Memory B cell (primary cell): ENCODE measurements around the gene TBC1D9.

Source experiments
- ATAC-seq: fragments of 150-1000 bp; cut with Tn5 transposase; 2 replicates; pipeline ENCODE4 v1.10.0; 2021; ENCODE audit warnings: low read depth, mild to moderate bottlenecking, moderate library complexity
- DNase-seq, 2 donors: peaks; one replicate each; pipeline ENCODE4 v3.0.0; 2022; ENCODE audit warnings: low spot score in 2 of 2
- H3K27ac Mint-ChIP-seq: one replicate; pipeline ENCODE4 v1.8.0; 2022; ENCODE audit warnings: mild to moderate bottlenecking, moderate library complexity, mixed read lengths
- H3K27me3 Mint-ChIP-seq: one replicate; pipeline ENCODE4 v1.8.0; 2022; ENCODE audit warnings: mixed read lengths
- H3K36me3 Mint-ChIP-seq: one replicate; pipeline ENCODE4 v1.8.0; 2022; ENCODE audit warnings: mild to moderate bottlenecking, mixed read lengths
- H3K4me1 Mint-ChIP-seq: one replicate; pipeline ENCODE4 v1.8.0; 2022; ENCODE audit warnings: mixed read lengths
- H3K4me3 Mint-ChIP-seq: one replicate; pipeline ENCODE4 v1.8.0; 2022; ENCODE audit warnings: mild to moderate bottlenecking, moderate library complexity, mixed read lengths
- H3K9me3 Mint-ChIP-seq: one replicate; pipeline ENCODE4 v1.8.0; 2022; ENCODE audit warnings: mixed read lengths

TBC1D9 gene

DNA sequence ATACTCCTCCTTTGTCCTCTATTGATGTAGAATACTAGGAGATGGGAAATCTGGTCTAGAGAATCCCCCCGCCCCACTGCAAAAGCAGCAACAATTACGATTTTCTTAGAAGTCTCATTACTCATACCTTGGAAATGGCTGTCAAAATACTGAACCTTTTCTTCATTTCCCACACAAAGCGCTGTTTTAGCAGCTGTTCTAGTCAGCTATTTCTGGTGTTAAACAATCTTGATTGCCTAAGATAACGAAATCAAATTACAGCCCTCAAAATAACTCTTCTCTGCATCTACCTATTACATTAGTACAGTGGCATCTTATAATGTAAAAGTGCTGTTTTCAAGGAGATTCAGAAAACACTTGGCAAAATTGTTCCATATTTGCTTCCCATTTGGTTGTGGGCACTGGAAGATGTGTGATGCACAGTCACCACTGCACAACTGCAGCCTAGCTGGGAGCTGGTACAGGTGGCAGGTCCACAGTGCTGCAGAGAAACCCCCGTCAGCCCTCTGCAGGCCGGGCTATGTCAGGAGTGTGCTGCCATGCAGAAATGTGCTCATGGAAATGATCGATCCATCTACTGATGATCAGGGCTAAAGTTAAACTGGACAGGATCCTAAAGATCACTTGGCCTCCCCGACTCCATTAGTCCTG, 50.4 kb downstream of the TBC1D9 start:
- ATAC-seq (no peak), DNase-seq (no peak)
- Mint-ChIP-seq H3K4me3 (no peak overlapping the region), H3K9me3 (no peaks in the 10 kb centered on the region), H3K36me3 (peaks cover 43% of the 10 kb centered on the region), H3K4me1 (peaks cover 68% of the 10 kb centered on the region), H3K27ac (peak overlapping the region; percentile 77), H3K27me3 (no peaks in the 10 kb centered on the region)

DNA sequence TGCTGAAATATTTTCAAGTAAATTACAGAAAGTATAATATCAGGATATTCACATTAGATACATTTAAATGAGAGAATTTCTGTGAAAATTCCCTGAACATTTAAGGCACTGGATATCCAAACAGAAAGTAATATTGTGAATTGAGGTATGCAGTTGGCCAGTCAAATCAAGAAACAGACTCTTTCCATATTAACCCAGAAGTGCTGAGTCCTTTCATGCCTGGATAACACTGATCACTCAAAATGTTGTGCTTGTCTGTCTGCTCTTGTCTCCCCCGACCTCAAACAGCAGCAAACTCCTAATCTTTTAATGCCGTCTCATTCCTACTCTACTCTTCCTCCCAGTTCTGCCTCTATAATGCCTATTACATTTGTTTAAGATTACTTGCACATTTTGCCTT, 51.2 kb downstream of the TBC1D9 start:
- no peak for ATAC-seq
- no peaks in the 10 kb centered on the region for H3K9me3 Mint-ChIP-seq
- peak overlapping the region; percentile 77 for H3K27ac Mint-ChIP-seq
- H3K4me1 Mint-ChIP-seq, result peaks cover 66% of the 10 kb centered on the region
- H3K27me3 Mint-ChIP-seq, result no peaks in the 10 kb centered on the region
- no peak overlapping the region for H3K4me3 Mint-ChIP-seq
- DNase-seq, result no peak
- H3K36me3 Mint-ChIP-seq, result peaks cover 44% of the 10 kb centered on the region

DNA sequence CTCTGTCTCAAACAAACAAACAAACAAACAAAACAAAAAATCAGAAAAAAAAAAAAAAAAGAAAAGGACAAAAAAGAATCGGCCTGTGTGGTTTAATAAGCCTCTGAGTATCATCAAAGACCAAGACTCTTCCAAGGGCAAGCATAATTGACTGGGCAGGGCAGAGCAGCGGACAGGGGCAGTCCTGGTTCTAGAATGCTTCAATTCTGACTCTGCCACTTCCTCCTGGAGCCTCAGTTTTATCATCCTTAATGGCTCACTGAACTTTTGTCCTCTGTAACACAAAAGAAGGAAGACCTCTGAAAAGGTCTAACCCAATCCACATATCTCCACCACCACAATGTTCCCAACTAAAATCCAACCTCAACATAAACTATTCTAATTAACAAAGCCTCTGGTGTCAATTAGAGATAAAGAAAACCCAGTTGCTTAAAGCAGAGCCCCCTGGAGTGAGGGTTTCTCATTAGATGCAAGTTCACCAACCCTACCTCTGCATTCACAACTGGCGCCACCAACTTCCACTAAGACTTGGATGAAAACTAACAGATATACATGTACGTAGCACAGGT, 51.7 kb downstream of the TBC1D9 start:
- DNase-seq, result no peak
- H3K9me3 Mint-ChIP-seq, result no peaks in the 10 kb centered on the region
- H3K4me3 Mint-ChIP-seq, result no peak overlapping the region
- H3K27ac Mint-ChIP-seq, result peak overlapping the region; percentile 77
- H3K36me3 Mint-ChIP-seq, result peaks cover 45% of the 10 kb centered on the region
- no peak for ATAC-seq
- no peaks in the 10 kb centered on the region for H3K27me3 Mint-ChIP-seq
- H3K4me1 Mint-ChIP-seq, result peaks cover 65% of the 10 kb centered on the region

DNA sequence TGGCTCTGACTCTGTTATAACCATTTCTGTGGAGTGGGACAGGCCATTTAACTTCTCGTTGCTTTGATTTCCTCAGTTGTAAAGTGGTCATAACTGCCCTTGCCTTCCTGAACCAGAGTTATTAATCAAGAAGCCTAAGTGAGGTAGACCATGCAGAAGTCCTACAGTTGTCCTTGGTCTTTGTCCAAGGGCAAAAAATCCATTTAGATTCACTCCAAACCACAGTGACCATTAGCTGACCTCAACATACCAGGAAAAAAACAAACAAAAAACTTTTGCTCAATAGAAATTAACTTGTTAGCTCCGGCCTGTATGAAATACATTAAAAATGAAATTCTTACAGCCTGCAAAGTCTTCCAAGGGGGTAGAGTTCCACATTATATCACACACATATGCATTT, 52.7 kb downstream of the TBC1D9 start:
- H3K27ac Mint-ChIP-seq, result peak overlapping the region; percentile 77
- no peaks in the 10 kb centered on the region for H3K9me3 Mint-ChIP-seq
- no peak for ATAC-seq

DNA sequence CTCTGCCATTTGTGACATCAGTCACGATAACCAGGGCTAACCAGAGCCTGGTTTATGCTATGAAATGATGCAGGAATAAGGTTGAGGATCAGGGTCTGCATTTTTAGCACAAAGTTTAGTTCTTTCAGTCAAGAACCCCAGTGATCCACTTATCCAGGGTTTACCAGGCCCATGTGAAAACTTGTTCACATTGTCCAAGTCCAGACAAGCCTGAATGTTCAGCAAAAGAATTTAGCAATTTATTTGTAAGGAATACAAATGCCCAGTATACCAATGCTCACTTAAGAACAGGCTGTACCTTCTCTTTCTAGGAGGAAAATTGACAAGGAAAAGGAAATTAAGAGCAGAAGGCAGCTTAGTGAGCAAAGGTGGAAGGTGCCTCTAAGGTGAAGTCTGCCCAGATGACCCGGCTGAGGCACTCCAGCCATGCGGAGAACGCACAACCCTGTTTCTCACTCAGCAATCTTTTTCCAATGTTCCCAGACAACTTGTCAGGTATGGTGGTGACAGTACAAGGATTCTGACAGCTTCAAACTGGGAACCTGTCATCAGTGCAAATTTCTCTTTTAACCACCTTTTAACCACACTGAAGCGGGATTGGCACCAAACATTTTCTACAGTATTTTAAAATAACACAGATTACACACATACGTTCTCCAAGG, 54.0 kb downstream of the TBC1D9 start:
- Mint-ChIP-seq H3K27ac (peak overlapping the region; percentile 77), H3K36me3 (peaks cover 51% of the 10 kb centered on the region), H3K9me3 (no peaks in the 10 kb centered on the region), H3K4me1 (peaks cover 60% of the 10 kb centered on the region), H3K27me3 (no peaks in the 10 kb centered on the region), H3K4me3 (no peak overlapping the region)
- ATAC-seq (no peak), DNase-seq (no peak)

More for the DNA sequence above, 52.7 kb downstream of the TBC1D9 start:
- no peaks in the 10 kb centered on the region for H3K27me3 Mint-ChIP-seq
- H3K4me1 Mint-ChIP-seq, result peaks cover 58% of the 10 kb centered on the region
- DNase-seq, result no peak
- H3K36me3 Mint-ChIP-seq, result peaks cover 46% of the 10 kb centered on the region
- no peak overlapping the region for H3K4me3 Mint-ChIP-seq

DNA sequence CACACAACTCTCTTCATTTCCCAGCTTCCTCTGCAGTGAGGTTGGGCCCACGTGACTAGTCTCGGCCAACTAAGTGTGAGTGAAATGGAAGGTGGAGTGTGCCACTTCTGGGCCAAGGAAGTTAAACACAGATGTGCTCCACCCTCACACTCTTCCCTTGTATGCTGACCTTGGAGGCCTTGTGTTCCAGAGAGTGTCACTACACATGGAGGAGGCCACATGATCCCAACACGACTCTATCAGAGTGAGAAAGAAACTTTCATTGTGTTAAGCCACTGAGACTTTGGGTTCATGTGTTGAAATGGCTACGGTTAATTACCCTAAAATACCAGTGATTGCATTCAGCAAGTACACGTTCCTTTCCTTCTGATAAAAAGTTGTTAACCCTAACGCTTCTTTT, 55.1 kb downstream of the TBC1D9 start:
- H3K4me3 Mint-ChIP-seq, result no peak overlapping the region
- H3K4me1 Mint-ChIP-seq, result peaks cover 56% of the 10 kb centered on the region
- H3K27me3 Mint-ChIP-seq, result no peaks in the 10 kb centered on the region
- DNase-seq (no peak), ATAC-seq (no peak)
- no peaks in the 10 kb centered on the region for H3K9me3 Mint-ChIP-seq
- H3K27ac Mint-ChIP-seq, result peak overlapping the region; percentile 77
- H3K36me3 Mint-ChIP-seq, result peaks cover 50% of the 10 kb centered on the region

DNA sequence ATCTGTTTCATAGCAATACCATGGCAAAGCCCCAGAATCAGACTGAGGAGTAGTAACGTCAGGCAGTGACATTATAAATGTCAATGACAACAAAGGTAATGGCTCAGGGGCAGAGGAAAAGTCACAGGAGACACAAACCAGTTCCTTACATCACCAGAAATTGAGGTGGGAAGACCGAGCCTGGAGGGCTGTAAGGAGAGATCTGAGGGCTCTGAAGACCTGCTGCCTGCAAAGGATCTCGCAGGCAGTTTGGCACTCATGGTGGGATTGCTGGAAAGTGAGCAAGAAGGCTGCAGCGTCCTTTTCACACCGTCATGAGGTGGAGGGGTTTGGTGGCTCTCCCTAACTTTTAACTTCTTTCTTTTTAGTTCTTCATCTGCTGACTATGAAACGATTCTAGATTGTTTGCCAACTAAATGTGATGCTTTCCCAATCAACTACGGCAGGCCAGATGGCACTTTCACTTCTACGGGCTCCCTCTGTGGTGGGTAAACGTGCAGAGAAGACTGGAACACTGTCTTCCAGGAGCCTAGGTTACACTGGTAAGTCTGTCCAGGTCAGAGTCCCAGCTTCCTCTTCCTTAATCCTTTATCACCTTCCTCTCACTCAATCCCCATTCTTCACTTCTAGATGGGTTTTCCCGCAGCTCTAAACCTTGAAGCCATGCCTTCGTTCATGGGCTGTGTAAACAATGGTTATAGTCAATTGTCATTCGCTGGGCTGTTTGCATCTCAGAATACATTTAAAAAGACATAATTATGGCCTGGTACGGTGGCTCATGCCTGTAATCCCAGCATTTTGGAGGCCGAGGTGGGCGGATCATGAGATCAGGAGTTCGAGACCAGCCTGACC, 58.2 kb downstream of the TBC1D9 start:
- Mint-ChIP-seq H3K4me1 (peaks cover 46% of the 10 kb centered on the region), H3K4me3 (no peak overlapping the region), H3K9me3 (no peaks in the 10 kb centered on the region), H3K27ac (peak overlapping the region; percentile 86), H3K27me3 (no peaks in the 10 kb centered on the region), H3K36me3 (peaks cover 44% of the 10 kb centered on the region)
- no peak for DNase-seq
- ATAC-seq, result no peak

DNA sequence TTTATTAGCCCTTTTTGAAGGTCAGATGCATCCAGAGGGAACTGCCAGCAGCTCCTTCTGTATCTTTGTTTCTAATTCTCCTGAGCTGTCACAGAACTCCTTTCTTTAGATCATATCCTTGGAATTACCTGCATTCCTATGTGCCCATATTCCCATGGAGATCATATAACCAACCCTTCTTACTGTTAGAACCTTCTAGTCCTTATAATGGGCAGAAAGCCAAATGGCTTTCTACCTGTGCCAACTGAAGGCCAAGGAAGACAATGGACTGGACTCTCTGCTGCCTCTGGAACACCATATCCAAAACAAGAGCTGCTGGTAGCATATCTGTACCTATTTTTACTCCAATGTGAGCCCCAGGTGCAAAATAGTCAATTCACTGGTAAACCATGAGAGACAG, 60.7 kb downstream of the TBC1D9 start:
- peaks cover 36% of the 10 kb centered on the region for H3K36me3 Mint-ChIP-seq
- H3K4me1 Mint-ChIP-seq, result peaks cover 35% of the 10 kb centered on the region
- no peaks in the 10 kb centered on the region for H3K9me3 Mint-ChIP-seq
- H3K27ac Mint-ChIP-seq, result peak overlapping the region; percentile 76
- ATAC-seq (no peak), DNase-seq (no peak)
- no peak overlapping the region for H3K4me3 Mint-ChIP-seq
- no peaks in the 10 kb centered on the region for H3K27me3 Mint-ChIP-seq

DNA sequence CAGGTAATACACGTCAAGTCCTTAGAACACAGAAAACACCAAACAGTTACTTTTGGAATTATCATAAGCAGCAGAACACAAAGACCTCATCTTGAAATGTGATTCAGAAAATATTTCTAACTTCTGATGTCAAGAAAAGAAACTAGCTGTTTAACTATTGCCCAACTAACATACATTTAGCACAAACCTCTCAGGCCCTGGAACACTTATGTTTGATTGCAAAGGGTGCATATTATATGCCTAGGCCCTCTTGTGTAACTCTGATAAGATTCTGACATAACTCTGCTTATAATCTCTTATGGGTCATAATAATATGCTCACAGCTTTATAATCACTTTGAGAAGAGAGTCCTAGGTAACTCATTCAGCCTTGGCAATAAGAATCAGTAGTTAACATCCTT, 62.6 kb downstream of the TBC1D9 start:
- Mint-ChIP-seq H3K4me1 (peaks cover 48% of the 10 kb centered on the region), H3K36me3 (peaks cover 32% of the 10 kb centered on the region), H3K4me3 (no peak overlapping the region), H3K9me3 (no peaks in the 10 kb centered on the region), H3K27me3 (no peaks in the 10 kb centered on the region), H3K27ac (peak overlapping the region; percentile 53)
- DNase-seq, result no peak
- ATAC-seq, result no peak

DNA sequence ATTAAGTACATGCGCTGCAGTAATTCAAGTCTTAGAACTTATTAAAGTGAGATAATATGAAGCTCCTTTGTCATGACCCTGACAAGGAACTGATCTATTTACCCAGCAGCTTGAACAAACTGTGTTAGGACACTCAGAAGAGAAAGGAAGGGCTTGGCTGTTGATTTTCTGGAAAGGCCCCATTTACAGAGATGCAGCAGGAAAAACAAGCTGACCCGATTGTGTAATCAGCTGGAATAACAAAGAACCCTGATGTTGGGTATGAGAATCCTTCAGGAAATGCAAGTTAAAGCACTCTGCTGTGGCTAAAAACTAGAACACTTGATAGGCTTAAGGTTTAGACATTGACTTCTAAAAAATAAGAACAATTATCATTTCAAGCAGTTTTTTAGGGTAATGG, 64.8 kb downstream of the TBC1D9 start:
- no peak for ATAC-seq
- Mint-ChIP-seq H3K4me1 (peaks cover 43% of the 10 kb centered on the region), H3K27me3 (no peaks in the 10 kb centered on the region), H3K27ac (peak overlapping the region; percentile 51), H3K36me3 (peaks cover 21% of the 10 kb centered on the region), H3K9me3 (no peaks in the 10 kb centered on the region), H3K4me3 (no peak overlapping the region)
- no peak for DNase-seq

DNA sequence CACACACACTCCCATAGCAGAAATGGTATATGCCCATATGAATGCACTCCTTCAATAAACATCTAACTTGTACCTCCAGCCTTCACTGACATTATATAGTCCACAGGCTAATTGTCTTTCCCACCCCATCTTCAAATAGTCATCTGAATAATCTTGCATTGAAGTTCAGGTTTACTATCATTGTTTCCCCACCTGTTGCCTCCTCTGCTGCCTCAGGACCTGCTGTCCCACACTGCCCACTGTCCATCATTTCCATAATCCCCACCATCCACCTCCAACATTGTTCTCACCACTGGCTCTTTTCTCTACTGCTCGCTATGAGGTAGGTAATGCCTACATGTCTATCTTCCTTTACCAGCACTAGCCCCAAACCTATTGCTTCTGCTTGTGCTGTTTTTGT, 66.1 kb downstream of the TBC1D9 start:
- Mint-ChIP-seq H3K27ac (peak overlapping the region; percentile 51), H3K9me3 (no peaks in the 10 kb centered on the region), H3K36me3 (peaks cover 23% of the 10 kb centered on the region), H3K4me3 (no peak overlapping the region), H3K27me3 (no peaks in the 10 kb centered on the region), H3K4me1 (peaks cover 39% of the 10 kb centered on the region)
- DNase-seq (no peak), ATAC-seq (no peak)

DNA sequence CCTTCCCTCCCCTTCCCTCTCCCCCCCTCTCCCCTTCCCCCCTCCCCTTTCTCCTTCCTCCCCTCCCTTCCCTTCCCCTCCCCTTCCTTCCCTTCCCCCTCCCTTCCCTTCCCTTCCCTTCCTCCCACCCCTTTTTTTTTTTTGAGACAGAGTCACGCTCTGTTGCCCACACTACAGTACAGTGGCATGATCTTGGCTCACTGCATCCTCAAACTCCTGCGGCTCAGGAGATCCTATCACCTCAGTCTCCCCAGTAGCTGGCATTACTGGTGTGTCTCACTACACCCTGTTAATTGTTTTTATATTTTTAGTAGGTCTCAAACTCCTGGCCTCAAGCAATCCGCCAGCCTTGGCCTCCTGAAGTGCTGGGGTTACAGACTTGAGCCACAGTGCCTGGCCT, 66.6 kb downstream of the TBC1D9 start:
- no peaks in the 10 kb centered on the region for H3K9me3 Mint-ChIP-seq
- H3K27me3 Mint-ChIP-seq, result no peaks in the 10 kb centered on the region
- no peak for DNase-seq
- H3K4me1 Mint-ChIP-seq, result peaks cover 39% of the 10 kb centered on the region
- peaks cover 28% of the 10 kb centered on the region for H3K36me3 Mint-ChIP-seq
- ATAC-seq, result no peak
- H3K27ac Mint-ChIP-seq, result peak overlapping the region; percentile 51
- no peak overlapping the region for H3K4me3 Mint-ChIP-seq

DNA sequence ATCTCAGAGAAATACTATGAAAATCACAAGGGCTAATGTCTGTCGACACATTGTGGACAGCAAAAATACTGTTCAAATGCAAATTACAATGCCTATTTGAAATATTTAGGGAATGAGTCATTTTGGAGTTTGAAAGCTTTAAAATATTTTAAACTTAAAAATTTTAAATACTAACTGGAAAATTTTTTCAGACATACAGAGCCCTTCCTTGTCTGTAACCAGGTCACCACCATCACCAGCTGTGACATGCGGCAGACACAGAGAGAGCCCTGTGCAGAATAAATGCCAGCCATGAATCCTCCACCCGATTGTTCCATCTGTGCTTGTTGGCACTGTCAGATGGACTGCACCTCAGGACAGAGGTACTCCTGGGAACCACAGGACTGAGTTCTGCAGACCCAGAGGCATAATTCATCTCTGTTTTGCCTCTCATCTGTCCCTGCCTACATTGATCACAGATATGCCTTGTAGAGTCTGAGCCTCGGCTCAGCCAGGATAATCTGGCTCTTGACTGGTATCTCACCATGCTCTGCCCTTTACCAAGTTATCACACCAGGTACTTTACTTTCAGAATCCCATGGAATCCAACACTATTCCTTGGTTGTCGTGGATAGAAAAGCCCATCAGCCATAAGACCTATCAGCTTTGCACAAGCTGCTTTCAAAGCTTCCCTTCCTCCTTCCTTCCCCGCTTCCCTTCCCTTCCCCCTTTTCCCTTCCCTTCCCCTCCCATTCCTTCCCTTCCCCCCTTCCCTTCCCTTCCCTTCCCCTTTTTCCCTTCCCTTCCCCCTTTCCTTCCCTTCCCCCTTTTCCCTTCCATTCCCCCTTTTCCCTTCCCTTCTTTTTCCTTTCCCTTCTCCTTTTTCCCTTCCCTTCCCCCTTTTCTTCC, 67.2 kb downstream of the TBC1D9 start:
- H3K4me1 Mint-ChIP-seq, result peaks cover 39% of the 10 kb centered on the region
- ATAC-seq (no peak), DNase-seq (no peak)
- H3K9me3 Mint-ChIP-seq, result no peaks in the 10 kb centered on the region
- H3K27ac Mint-ChIP-seq, result peak overlapping the region; percentile 69
- H3K27me3 Mint-ChIP-seq, result no peaks in the 10 kb centered on the region
- H3K4me3 Mint-ChIP-seq, result no peak overlapping the region
- H3K36me3 Mint-ChIP-seq, result peaks cover 31% of the 10 kb centered on the region
